ENCODE data around the gene GRB14. TPM values are rescaled to one million over a fixed set of nuclear protein-coding genes. Genes with fewer than 3 reads are reported as not detected.
A peak's percentile ranks its signal among the peaks of the same experiment; 100 is the strongest.

GRB14 gene
- total and polyA plus RNA-seq, 2 donors (not counting 1 experiment from before 2014, with no cell fraction given) = 0.33 to 0.34 TPM

- no peak overlapping the region for H3K9ac ChIP-seq (ENCODE audit: insufficient read depth, low read length)
- H3K36me3 ChIP-seq (ENCODE audit: control insufficient read depth, insufficient read depth, low read length) = no peaks in the 10 kb centered on the region
- no peaks in the 10 kb centered on the region for H3K27me3 ChIP-seq (ENCODE audit: control insufficient read depth, insufficient read depth, low read length)
- peak; percentile 41 to 45 for DNase-seq (ENCODE audit: low read depth in 2 of 2)
- no peaks in the 10 kb centered on the region for H3K9me3 ChIP-seq (ENCODE audit: control insufficient read depth, insufficient read depth, low read depth, low read length)
- no peak overlapping the region for H2AFZ ChIP-seq (ENCODE audit: low read length)
- H3K27ac ChIP-seq (ENCODE audit: insufficient read depth, low read length) = no peak overlapping the region
- no peaks in the 10 kb centered on the region for H3K4me1 ChIP-seq (ENCODE audit: control insufficient read depth, extremely low read depth, insufficient read depth, low read length)
- no peak overlapping the region for H3K4me2 ChIP-seq (ENCODE audit: extremely low read depth, insufficient read depth, low read length)
- no peaks in the 10 kb centered on the region for H3K79me2 ChIP-seq (ENCODE audit: control insufficient read depth, insufficient read depth, low read length)
- no peak overlapping the region for H3K4me3 ChIP-seq (replicated peaks in 1 of 4; ENCODE audit: control extremely low read depth in 1 of 4, insufficient read depth in 1 of 4, low read depth in 3 of 4, low read length in 4 of 4)
- H4K20me1 ChIP-seq (ENCODE audit: control insufficient read depth, extremely low read depth, insufficient read depth, low read length) = no peaks in the 10 kb centered on the region
- peak; percentile 41 to 45 for TF ChIP-seq CTCF (conservative IDR thresholded peaks at IDR 0.05 in 1 of 2, IDR thresholded peaks at IDR 0.05 in 1 of 2; ENCODE audit: low read depth in 1 of 2, low read length in 2 of 2)
- no peak for TF ChIP-seq EZH2 (IDR thresholded peaks at IDR 0.05; ENCODE audit: low read length, missing control alignments)
These were observed 141.8 kb downstream of the GRB14 start for GRCh38 chr2:164479460-164479859.

- Histone ChIP-seq H3K36me3 (ENCODE audit: control insufficient read depth, insufficient read depth, low read length) (no peaks in the 10 kb centered on the region), H3K27ac (ENCODE audit: insufficient read depth, low read length) (no peak overlapping the region), H3K4me3 (replicated peaks in 1 of 4; ENCODE audit: control extremely low read depth in 1 of 4, insufficient read depth in 1 of 4, low read depth in 3 of 4, low read length in 4 of 4) (no peak overlapping the region), H3K9ac (ENCODE audit: insufficient read depth, low read length) (no peak overlapping the region), H3K27me3 (ENCODE audit: control insufficient read depth, insufficient read depth, low read length) (no peaks in the 10 kb centered on the region), H3K4me2 (ENCODE audit: extremely low read depth, insufficient read depth, low read length) (no peak overlapping the region), H3K4me1 (ENCODE audit: control insufficient read depth, extremely low read depth, insufficient read depth, low read length) (no peaks in the 10 kb centered on the region), H3K79me2 (ENCODE audit: control insufficient read depth, insufficient read depth, low read length) (no peaks in the 10 kb centered on the region), H3K9me3 (ENCODE audit: control insufficient read depth, insufficient read depth, low read depth, low read length) (no peaks in the 10 kb centered on the region), H4K20me1 (ENCODE audit: control insufficient read depth, extremely low read depth, insufficient read depth, low read length) (no peaks in the 10 kb centered on the region), H2AFZ (ENCODE audit: low read length) (no peak overlapping the region)
- no peak for DNase-seq (ENCODE audit: low read depth in 2 of 2)
- TF ChIP-seq CTCF (conservative IDR thresholded peaks at IDR 0.05 in 1 of 2, IDR thresholded peaks at IDR 0.05 in 1 of 2; ENCODE audit: low read depth in 1 of 2, low read length in 2 of 2) (no peak), EZH2 (IDR thresholded peaks at IDR 0.05; ENCODE audit: low read length, missing control alignments) (no peak)
These were observed 143.1 kb downstream of the GRB14 start for GRCh38 chr2:164478205-164478604.

GRCh38 chr2:164474873-164475272, 146.4 kb downstream of the GRB14 start:
- no peak for DNase-seq (ENCODE audit: low read depth in 2 of 2)
- Histone ChIP-seq H3K27me3 (ENCODE audit: control insufficient read depth, insufficient read depth, low read length) (no peaks in the 10 kb centered on the region), H3K4me3 (replicated peaks in 1 of 4; ENCODE audit: control extremely low read depth in 1 of 4, insufficient read depth in 1 of 4, low read depth in 3 of 4, low read length in 4 of 4) (no peak overlapping the region), H3K36me3 (ENCODE audit: control insufficient read depth, insufficient read depth, low read length) (no peaks in the 10 kb centered on the region), H3K27ac (ENCODE audit: insufficient read depth, low read length) (no peak overlapping the region), H3K79me2 (ENCODE audit: control insufficient read depth, insufficient read depth, low read length) (no peaks in the 10 kb centered on the region), H3K9me3 (ENCODE audit: control insufficient read depth, insufficient read depth, low read depth, low read length) (no peaks in the 10 kb centered on the region), H2AFZ (ENCODE audit: low read length) (no peak overlapping the region), H3K4me2 (ENCODE audit: extremely low read depth, insufficient read depth, low read length) (no peak overlapping the region), H4K20me1 (ENCODE audit: control insufficient read depth, extremely low read depth, insufficient read depth, low read length) (no peaks in the 10 kb centered on the region), H3K4me1 (ENCODE audit: control insufficient read depth, extremely low read depth, insufficient read depth, low read length) (no peaks in the 10 kb centered on the region), H3K9ac (ENCODE audit: insufficient read depth, low read length) (no peak overlapping the region)
- TF ChIP-seq CTCF (conservative IDR thresholded peaks at IDR 0.05 in 1 of 2, IDR thresholded peaks at IDR 0.05 in 1 of 2; ENCODE audit: low read depth in 1 of 2, low read length in 2 of 2) = no peak
- TF ChIP-seq EZH2 (IDR thresholded peaks at IDR 0.05; ENCODE audit: low read length, missing control alignments) = no peak
